Memory B cell (primary cell): ENCODE data around the gene TUFM.

Source experiments
- ATAC-seq: fragments of 150-1000 bp; cut with Tn5 transposase; 2 replicates; pipeline ENCODE4 v1.10.0; 2021; ENCODE audit warnings: low read depth, mild to moderate bottlenecking, moderate library complexity
- DNase-seq, 2 donors: peaks; one replicate each; pipeline ENCODE4 v3.0.0; 2022; ENCODE audit warnings: low spot score in 2 of 2
- H3K27ac Mint-ChIP-seq: one replicate; pipeline ENCODE4 v1.8.0; 2022; ENCODE audit warnings: mild to moderate bottlenecking, moderate library complexity, mixed read lengths
- H3K27me3 Mint-ChIP-seq: one replicate; pipeline ENCODE4 v1.8.0; 2022; ENCODE audit warnings: mixed read lengths
- H3K36me3 Mint-ChIP-seq: one replicate; pipeline ENCODE4 v1.8.0; 2022; ENCODE audit warnings: mild to moderate bottlenecking, mixed read lengths
- H3K4me1 Mint-ChIP-seq: one replicate; pipeline ENCODE4 v1.8.0; 2022; ENCODE audit warnings: mixed read lengths
- H3K4me3 Mint-ChIP-seq: one replicate; pipeline ENCODE4 v1.8.0; 2022; ENCODE audit warnings: mild to moderate bottlenecking, moderate library complexity, mixed read lengths
- H3K9me3 Mint-ChIP-seq: one replicate; pipeline ENCODE4 v1.8.0; 2022; ENCODE audit warnings: mixed read lengths

Gene TUFM

GRCh38 chr16:28838558-28838918 is 7.6 kb downstream of the TUFM start:
- ATAC-seq (no peak), DNase-seq (no peak)
- Mint-ChIP-seq H3K4me3 (no peak overlapping the region), H3K9me3 (no peaks in the 10 kb centered on the region), H3K4me1 (peaks cover 6% of the 10 kb centered on the region), H3K36me3 (peaks cover 29% of the 10 kb centered on the region), H3K27me3 (no peaks in the 10 kb centered on the region), H3K27ac (peak overlapping the region; percentile 1)

GRCh38 chr16:28837672-28838557 is 8.2 kb downstream of the TUFM start:
- peak overlapping the region; percentile 1 for H3K27ac Mint-ChIP-seq
- ATAC-seq (no peak), DNase-seq (no peak)
- H3K27me3 Mint-ChIP-seq = no peaks in the 10 kb centered on the region
- peaks cover 4% of the 10 kb centered on the region for H3K4me1 Mint-ChIP-seq
- H3K36me3 Mint-ChIP-seq = peaks cover 32% of the 10 kb centered on the region
- H3K4me3 Mint-ChIP-seq = no peak overlapping the region
- no peaks in the 10 kb centered on the region for H3K9me3 Mint-ChIP-seq

- Mint-ChIP-seq H3K4me1 (peaks cover 2% of the 10 kb centered on the region), H3K36me3 (peaks cover 36% of the 10 kb centered on the region), H3K27ac (peak overlapping the region; percentile 55), H3K4me3 (no peak overlapping the region), H3K27me3 (no peaks in the 10 kb centered on the region), H3K9me3 (no peaks in the 10 kb centered on the region)
- DNase-seq = no peak
- ATAC-seq = peak; percentile 41
These were observed 9.4 kb downstream of the TUFM start for GRCh38 chr16:28836761-28837064.

GRCh38 chr16:28835864-28836760 is 10.0 kb downstream of the TUFM start:
- Mint-ChIP-seq H3K9me3 (no peaks in the 10 kb centered on the region), H3K4me1 (peaks cover 2% of the 10 kb centered on the region), H3K4me3 (no peak overlapping the region), H3K27ac (peak overlapping the region; percentile 55), H3K27me3 (no peaks in the 10 kb centered on the region), H3K36me3 (peaks cover 36% of the 10 kb centered on the region)
- DNase-seq (no peak), ATAC-seq (no peak)

GRCh38 chr16:28834873-28835863 is 11.0 kb downstream of the TUFM start:
- DNase-seq (no peak), ATAC-seq (no peak)
- Mint-ChIP-seq H3K4me1 (peaks cover 2% of the 10 kb centered on the region), H3K9me3 (no peaks in the 10 kb centered on the region), H3K27me3 (no peaks in the 10 kb centered on the region), H3K4me3 (no peak overlapping the region), H3K27ac (no peak overlapping the region), H3K36me3 (peaks cover 43% of the 10 kb centered on the region)

DNA sequence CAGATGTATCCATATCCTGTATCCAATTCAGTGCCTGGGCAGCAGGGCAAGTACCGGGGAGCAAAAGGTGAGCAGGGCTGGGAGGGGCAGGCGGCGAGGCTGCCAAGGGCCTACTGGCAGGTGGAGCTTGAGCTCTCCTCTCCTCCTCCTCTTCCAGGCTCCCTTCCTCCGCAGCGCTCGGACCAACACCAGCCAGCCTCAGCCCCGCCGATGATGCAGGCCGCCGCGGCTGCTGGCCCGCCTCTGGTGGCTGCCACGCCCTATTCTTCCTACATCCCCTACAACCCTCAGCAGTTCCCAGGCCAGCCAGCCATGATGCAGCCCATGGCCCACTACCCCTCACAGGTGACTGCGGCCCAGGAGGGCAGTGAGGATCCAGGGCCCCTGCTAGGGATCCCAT is 11.8 kb downstream of the TUFM start:
- Mint-ChIP-seq H3K4me3 (no peak overlapping the region), H3K9me3 (no peaks in the 10 kb centered on the region), H3K27me3 (no peaks in the 10 kb centered on the region), H3K4me1 (peaks cover 2% of the 10 kb centered on the region), H3K27ac (no peak overlapping the region), H3K36me3 (peaks cover 45% of the 10 kb centered on the region)
- DNase-seq (no peak), ATAC-seq (no peak)

DNA sequence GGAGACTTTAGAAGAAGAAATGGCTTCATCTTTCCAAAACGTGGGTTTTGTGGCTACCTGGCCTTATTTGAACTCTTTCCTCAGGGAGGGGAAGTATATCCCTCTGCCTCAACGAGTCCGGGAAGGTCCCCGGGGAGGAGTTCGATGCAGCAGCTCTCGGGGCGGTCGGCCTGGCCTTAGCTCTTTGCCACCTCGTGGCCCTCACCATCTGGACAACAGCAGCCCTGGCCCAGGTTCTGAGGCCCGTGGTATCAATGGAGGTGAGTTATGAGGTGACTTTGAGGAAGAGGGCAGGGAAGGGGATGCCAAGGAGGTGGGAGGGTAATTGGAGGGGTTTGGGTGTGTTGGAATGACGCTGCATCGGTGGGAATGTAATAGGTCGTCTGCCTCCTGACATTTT is 15.6 kb downstream of the TUFM start:
- H3K36me3 Mint-ChIP-seq = peaks cover 48% of the 10 kb centered on the region
- ATAC-seq = no peak
- H3K27ac Mint-ChIP-seq = no peak overlapping the region

GRCh38 chr16:28829747-28830146 is 16.4 kb downstream of the TUFM start:
- H3K36me3 Mint-ChIP-seq = peaks cover 46% of the 10 kb centered on the region
- no peaks in the 10 kb centered on the region for H3K27me3 Mint-ChIP-seq
- no peaks in the 10 kb centered on the region for H3K9me3 Mint-ChIP-seq
- H3K4me3 Mint-ChIP-seq = no peak overlapping the region
- no peak for ATAC-seq
- no peak for DNase-seq
- H3K27ac Mint-ChIP-seq = no peak overlapping the region
- H3K4me1 Mint-ChIP-seq = peaks cover 11% of the 10 kb centered on the region

More for the DNA sequence above, 15.6 kb downstream of the TUFM start:
- peaks cover 7% of the 10 kb centered on the region for H3K4me1 Mint-ChIP-seq
- H3K9me3 Mint-ChIP-seq = no peaks in the 10 kb centered on the region
- DNase-seq = no peak
- H3K4me3 Mint-ChIP-seq = no peak overlapping the region
- H3K27me3 Mint-ChIP-seq = no peaks in the 10 kb centered on the region

DNA sequence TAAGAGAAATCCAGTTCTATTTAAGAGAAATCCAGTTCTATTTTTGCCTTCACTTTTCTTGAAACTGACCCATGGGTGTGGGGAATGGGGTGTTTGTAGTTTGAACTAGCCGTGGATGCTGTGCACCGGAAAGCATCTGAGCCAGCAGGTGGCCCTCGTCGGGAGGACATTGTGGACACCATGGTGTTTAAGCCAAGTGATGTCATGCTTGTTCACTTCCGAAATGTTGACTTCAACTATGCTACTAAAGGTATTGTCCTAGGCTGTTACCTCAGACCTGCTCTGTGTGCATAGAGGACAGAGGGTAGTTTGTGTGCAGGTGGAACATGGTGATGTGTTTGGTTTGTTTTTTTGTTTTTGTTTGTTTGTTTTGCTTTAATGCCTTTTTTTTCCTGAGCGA is 20.0 kb downstream of the TUFM start:
- Mint-ChIP-seq H3K36me3 (peaks cover 27% of the 10 kb centered on the region), H3K4me1 (peaks cover 19% of the 10 kb centered on the region)
- ATAC-seq = no peak

DNA sequence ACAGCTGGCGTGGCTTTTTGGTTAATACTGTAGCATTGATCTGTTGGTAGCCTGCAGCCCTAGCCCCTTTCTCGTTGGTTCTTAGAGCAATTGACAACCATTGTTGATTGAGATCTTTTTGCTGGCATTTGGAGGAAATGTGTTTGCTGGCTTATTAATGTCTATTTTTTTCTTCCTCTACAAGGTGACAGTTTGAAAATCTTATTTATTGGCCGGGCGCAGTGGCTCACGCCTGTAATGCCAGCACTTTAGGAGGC is 21.5 kb downstream of the TUFM start:
- ATAC-seq = no peak
- no peak for DNase-seq
- Mint-ChIP-seq H3K27me3 (no peaks in the 10 kb centered on the region), H3K27ac (peak overlapping the region; percentile 99), H3K4me1 (peaks cover 26% of the 10 kb centered on the region), H3K9me3 (no peaks in the 10 kb centered on the region), H3K4me3 (peak overlapping the region; percentile 99), H3K36me3 (peaks cover 18% of the 10 kb centered on the region)

More for the DNA sequence above, 20.0 kb downstream of the TUFM start:
- no peak for DNase-seq
- no peak overlapping the region for H3K4me3 Mint-ChIP-seq
- H3K9me3 Mint-ChIP-seq = no peaks in the 10 kb centered on the region
- H3K27ac Mint-ChIP-seq = peak overlapping the region; percentile 68
- H3K27me3 Mint-ChIP-seq = no peaks in the 10 kb centered on the region

GRCh38 chr16:28823873-28824716 is 22.1 kb downstream of the TUFM start:
- DNase-seq = peak; percentile 91 to 92
- H3K9me3 Mint-ChIP-seq = no peaks in the 10 kb centered on the region
- ATAC-seq = peak; percentile 57
- peaks cover 16% of the 10 kb centered on the region for H3K36me3 Mint-ChIP-seq
- H3K4me1 Mint-ChIP-seq = peaks cover 26% of the 10 kb centered on the region
- no peaks in the 10 kb centered on the region for H3K27me3 Mint-ChIP-seq
- H3K4me3 Mint-ChIP-seq = peak overlapping the region; percentile 99
- peak overlapping the region; percentile 99 for H3K27ac Mint-ChIP-seq

DNA sequence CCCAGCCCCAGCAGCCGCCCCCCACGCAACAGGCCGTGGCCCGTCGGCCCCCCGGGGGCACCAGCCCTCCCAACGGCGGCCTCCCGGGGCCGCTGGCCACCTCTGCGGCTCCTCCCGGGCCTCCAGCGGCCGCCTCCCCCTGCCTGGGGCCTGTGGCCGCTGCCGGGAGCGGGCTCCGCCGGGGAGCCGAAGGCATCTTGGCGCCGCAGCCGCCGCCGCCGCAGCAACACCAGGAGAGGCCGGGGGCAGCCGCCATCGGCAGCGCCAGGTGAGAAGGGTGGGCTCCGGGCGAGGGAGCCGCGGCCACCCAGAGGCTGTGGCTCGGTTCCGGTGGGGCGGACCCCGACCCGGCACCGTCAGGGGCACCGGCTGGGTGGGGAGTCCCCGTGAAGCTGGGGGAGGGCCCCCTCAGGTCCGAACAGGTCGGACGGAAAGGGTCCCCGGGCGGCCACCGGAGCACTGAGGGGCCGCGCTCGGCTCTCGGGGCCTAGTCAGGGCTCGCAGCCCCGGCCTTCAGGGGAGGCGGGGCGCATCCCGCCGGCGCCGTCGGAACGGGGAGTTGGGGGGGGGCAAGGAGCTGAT is 22.8 kb downstream of the TUFM start:
- Mint-ChIP-seq H3K27ac (peak overlapping the region; percentile 99), H3K4me1 (peaks cover 26% of the 10 kb centered on the region), H3K4me3 (peak overlapping the region; percentile 99), H3K36me3 (peaks cover 14% of the 10 kb centered on the region), H3K9me3 (no peaks in the 10 kb centered on the region), H3K27me3 (no peaks in the 10 kb centered on the region)
- DNase-seq = peak in 1 of 2 donors; percentile 82
- ATAC-seq = peak; percentile 7
